Mucosa of stomach (tissue), 1 donor: ENCODE results near the gene RPS6KA1.
"Not testable (repeated sequence)": the region's sequence is repeated elsewhere in the genome, so short reads cannot be mapped to it uniquely, and the experiment has no call there.

Experiments used
- H3K27me3 ChIP-seq: one replicate; pipeline ENCODE4 v1.7.0; 2013; ENCODE audit warnings: mild to moderate bottlenecking, low read length; ENCODE audit not compliant: control insufficient read depth, insufficient read depth
- H3K36me3 ChIP-seq: one replicate; pipeline ENCODE4 v1.7.0; 2013; ENCODE audit warnings: low read length; ENCODE audit not compliant: control insufficient read depth, insufficient read depth
- H3K4me1 ChIP-seq: one replicate; pipeline ENCODE4 v1.7.0; 2013; ENCODE audit warnings: mild to moderate bottlenecking, low read length; ENCODE audit not compliant: control insufficient read depth, insufficient read depth
- H3K4me3 ChIP-seq: one replicate; pipeline ENCODE4 v1.7.0; 2013; ENCODE audit warnings: low read length
- H3K9ac ChIP-seq: one replicate; pipeline ENCODE4 v1.7.0; 2013; ENCODE audit warnings: mild to moderate bottlenecking, low read length, moderate library complexity
- H3K9me3 ChIP-seq: one replicate; pipeline ENCODE4 v1.7.0; 2013; ENCODE audit warnings: mild to moderate bottlenecking, low read length, moderate library complexity; ENCODE audit not compliant: control insufficient read depth
- donor health status: Pancreatic carcinoma.

Gene RPS6KA1

GRCh38 chr1:26584588-26584987, 55.0 kb downstream of the RPS6KA1 start:
- not testable (repeated sequence) for H3K4me3 ChIP-seq, H3K4me1 ChIP-seq, H3K27me3 ChIP-seq, H3K9ac ChIP-seq, H3K36me3 ChIP-seq, H3K9me3 ChIP-seq

DNA sequence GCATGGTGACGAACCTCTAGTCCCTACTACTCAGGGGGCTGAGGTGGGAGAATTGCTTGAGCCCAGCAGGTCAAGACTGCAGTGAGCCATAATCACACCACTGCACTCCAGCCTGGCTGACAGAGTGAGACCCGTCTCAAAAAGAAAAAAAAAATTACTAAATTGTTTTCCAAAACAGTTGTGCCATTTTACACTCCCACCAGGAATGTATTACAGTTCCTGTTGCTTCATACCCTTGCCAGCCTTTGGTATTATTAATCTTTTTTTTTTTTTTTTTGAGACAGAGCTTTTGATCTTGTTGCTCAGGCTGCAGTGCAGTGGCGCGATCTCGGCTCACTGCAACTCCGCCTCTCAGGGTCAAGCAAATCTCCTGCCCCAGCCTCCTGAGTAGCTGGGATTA, 55.9 kb downstream of the RPS6KA1 start:
- no peaks in the 10 kb centered on the region for H3K4me1 ChIP-seq
- H3K9me3 ChIP-seq: no peaks in the 10 kb centered on the region
- no peak overlapping the region for H3K4me3 ChIP-seq
- H3K36me3 ChIP-seq: no peaks in the 10 kb centered on the region
- no peaks in the 10 kb centered on the region for H3K27me3 ChIP-seq
- no peak overlapping the region for H3K9ac ChIP-seq

- Histone ChIP-seq H3K9me3 (no peaks in the 10 kb centered on the region), H3K36me3 (no peaks in the 10 kb centered on the region), H3K4me1 (no peaks in the 10 kb centered on the region), H3K27me3 (no peaks in the 10 kb centered on the region), H3K4me3 (no peak overlapping the region), H3K9ac (no peak overlapping the region)
These were observed 63.8 kb downstream of the RPS6KA1 start for GRCh38 chr1:26593385-26593784.

GRCh38 chr1:26594593-26594992, 65.0 kb downstream of the RPS6KA1 start:
- not testable (repeated sequence) for H3K4me3 ChIP-seq, H3K4me1 ChIP-seq, H3K36me3 ChIP-seq

DNA sequence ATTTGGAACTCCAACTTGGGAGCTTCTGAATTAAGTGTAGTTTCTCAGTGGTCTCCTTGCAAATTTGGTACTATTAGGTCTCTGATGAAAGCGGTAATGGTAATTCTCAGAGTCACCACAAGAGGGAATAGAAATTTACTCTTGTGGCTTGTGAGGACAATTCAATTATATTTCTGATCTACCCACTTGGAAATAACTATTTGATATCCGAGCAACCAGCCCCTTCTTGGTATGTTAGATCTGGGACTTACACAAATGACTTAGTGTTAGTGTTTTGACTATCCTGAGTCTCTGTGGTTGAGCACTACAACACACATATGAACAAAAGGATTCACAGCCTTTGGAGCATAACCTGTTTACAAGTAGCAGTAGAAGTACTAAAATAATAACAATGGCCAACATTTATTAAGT, 68.1 kb downstream of the RPS6KA1 start:
- Histone ChIP-seq H3K9me3 (no peaks in the 10 kb centered on the region), H3K36me3 (no peaks in the 10 kb centered on the region), H3K9ac (no peak overlapping the region), H3K4me3 (no peak overlapping the region), H3K27me3 (no peaks in the 10 kb centered on the region), H3K4me1 (no peaks in the 10 kb centered on the region)

More at GRCh38 chr1:26594593-26594992, 65.0 kb downstream of the RPS6KA1 start:
- not testable (repeated sequence) for H3K9ac ChIP-seq, H3K27me3 ChIP-seq, H3K9me3 ChIP-seq

GRCh38 chr1:26598890-26599289, 69.3 kb downstream of the RPS6KA1 start:
- H3K27me3 ChIP-seq: peaks cover 2% of the 10 kb centered on the region
- no peak overlapping the region for H3K4me3 ChIP-seq
- no peaks in the 10 kb centered on the region for H3K36me3 ChIP-seq
- H3K9ac ChIP-seq: no peak overlapping the region
- H3K9me3 ChIP-seq: no peaks in the 10 kb centered on the region
- H3K4me1 ChIP-seq: no peaks in the 10 kb centered on the region

GRCh38 chr1:26602378-26602959, 72.9 kb downstream of the RPS6KA1 start:
- Histone ChIP-seq H3K27me3 (peaks cover 5% of the 10 kb centered on the region), H3K9ac (no peak overlapping the region), H3K36me3 (no peaks in the 10 kb centered on the region), H3K9me3 (no peaks in the 10 kb centered on the region), H3K4me1 (no peaks in the 10 kb centered on the region), H3K4me3 (no peak overlapping the region)

DNA sequence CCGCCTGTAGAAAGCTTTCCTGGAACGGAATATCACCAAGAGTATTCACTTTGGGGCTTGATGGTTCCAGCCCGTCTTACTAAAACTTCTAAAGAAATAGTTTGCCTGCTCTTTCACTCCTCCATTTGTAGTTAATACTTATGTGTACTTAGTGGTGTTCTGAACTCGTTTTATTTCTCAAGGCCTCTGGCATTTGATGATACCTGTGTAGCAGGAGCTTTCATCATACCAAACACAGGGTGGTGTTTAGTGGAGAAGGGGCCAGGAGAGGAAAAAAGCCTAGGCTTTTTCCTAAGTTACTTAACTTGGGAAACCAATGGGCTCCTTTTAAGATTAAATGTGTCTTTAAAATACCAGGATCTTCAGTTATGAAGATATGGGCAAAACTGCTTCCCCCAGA, 74.3 kb downstream of the RPS6KA1 start:
- no peaks in the 10 kb centered on the region for H3K36me3 ChIP-seq
- H3K27me3 ChIP-seq: peaks cover 5% of the 10 kb centered on the region
- H3K9me3 ChIP-seq: no peaks in the 10 kb centered on the region
- no peak overlapping the region for H3K9ac ChIP-seq
- no peak overlapping the region for H3K4me3 ChIP-seq
- H3K4me1 ChIP-seq: no peaks in the 10 kb centered on the region

DNA sequence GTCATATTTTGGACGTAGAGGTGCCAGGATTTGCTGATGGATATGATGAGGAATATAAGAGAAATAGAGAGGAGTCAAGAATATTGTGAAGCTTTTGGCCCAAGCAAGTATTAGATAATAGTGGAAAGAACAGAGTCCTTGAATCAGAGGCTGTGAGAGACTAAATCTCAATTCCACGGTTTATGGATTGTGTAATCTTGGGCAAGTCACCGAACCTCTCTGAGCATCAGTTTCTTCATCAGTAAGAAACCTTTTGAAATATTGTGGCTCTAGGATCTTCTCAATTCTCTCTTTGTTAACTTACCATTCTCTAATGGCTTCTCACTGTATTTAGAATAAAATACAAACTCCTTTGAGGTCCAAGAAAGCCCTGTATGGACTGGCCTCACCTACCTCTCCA, 77.6 kb downstream of the RPS6KA1 start:
- Histone ChIP-seq H3K4me3 (no peak overlapping the region), H3K27me3 (peaks cover 5% of the 10 kb centered on the region), H3K9ac (no peak overlapping the region), H3K36me3 (no peaks in the 10 kb centered on the region), H3K9me3 (no peaks in the 10 kb centered on the region), H3K4me1 (no peaks in the 10 kb centered on the region)

DNA sequence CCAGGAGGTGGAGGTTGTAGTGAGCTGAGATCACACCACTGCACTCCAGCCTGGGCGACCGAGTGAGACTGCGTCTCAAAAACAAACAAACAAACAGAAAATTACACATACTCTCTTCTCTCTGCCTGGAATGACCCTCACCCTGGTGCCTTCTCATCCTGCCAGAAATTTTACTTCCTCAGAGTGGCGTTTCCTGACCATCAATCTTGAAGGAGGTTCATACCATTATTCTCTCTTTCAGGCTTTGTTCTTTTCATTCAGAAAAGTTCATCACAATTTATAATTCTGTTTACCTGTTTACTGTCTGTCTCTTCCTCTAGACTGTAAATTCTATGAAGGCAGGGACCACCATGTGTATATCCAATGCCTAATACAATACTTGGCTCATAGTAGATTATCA, 79.3 kb downstream of the RPS6KA1 start:
- Histone ChIP-seq H3K4me1 (no peaks in the 10 kb centered on the region), H3K9ac (no peak overlapping the region), H3K9me3 (no peaks in the 10 kb centered on the region), H3K4me3 (no peak overlapping the region), H3K36me3 (no peaks in the 10 kb centered on the region), H3K27me3 (peaks cover 3% of the 10 kb centered on the region)

DNA sequence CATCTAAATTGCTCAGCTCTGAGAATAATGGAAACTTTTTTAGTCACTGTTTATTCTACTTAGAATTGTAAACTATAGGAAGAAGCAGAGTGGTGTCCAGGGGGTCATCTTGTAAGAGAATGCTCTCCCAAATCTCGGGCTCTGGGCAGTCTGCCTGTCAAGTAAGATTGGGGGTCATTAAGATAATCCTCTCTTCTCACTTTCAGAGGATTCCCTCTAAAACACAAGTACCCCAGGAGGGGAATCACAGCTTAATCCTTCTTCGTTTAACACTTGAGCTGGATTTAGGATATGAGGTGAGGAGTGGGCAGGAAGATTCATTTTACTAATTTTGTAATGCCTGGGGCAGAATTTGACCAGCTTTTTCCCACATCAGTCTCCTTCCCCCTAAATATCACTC, 81.2 kb downstream of the RPS6KA1 start:
- H3K4me3 ChIP-seq: no peak overlapping the region
- H3K9me3 ChIP-seq: no peaks in the 10 kb centered on the region
- no peaks in the 10 kb centered on the region for H3K4me1 ChIP-seq
- no peak overlapping the region for H3K9ac ChIP-seq
- no peaks in the 10 kb centered on the region for H3K27me3 ChIP-seq
- H3K36me3 ChIP-seq: no peaks in the 10 kb centered on the region

GRCh38 chr1:26612627-26613026, 83.1 kb downstream of the RPS6KA1 start:
- not testable (repeated sequence) for H3K4me3 ChIP-seq

More at GRCh38 chr1:26612627-26613026, 83.1 kb downstream of the RPS6KA1 start:
- not testable (repeated sequence) for H3K9me3 ChIP-seq, H3K27me3 ChIP-seq, H3K9ac ChIP-seq, H3K36me3 ChIP-seq, H3K4me1 ChIP-seq
